Measurements from ENCODE around the gene BMP8B.
"Not testable (repeated sequence)": the region's sequence is repeated elsewhere in the genome, so short reads cannot be mapped to it uniquely, and the experiment has no call there.

BMP8B gene

DNA sequence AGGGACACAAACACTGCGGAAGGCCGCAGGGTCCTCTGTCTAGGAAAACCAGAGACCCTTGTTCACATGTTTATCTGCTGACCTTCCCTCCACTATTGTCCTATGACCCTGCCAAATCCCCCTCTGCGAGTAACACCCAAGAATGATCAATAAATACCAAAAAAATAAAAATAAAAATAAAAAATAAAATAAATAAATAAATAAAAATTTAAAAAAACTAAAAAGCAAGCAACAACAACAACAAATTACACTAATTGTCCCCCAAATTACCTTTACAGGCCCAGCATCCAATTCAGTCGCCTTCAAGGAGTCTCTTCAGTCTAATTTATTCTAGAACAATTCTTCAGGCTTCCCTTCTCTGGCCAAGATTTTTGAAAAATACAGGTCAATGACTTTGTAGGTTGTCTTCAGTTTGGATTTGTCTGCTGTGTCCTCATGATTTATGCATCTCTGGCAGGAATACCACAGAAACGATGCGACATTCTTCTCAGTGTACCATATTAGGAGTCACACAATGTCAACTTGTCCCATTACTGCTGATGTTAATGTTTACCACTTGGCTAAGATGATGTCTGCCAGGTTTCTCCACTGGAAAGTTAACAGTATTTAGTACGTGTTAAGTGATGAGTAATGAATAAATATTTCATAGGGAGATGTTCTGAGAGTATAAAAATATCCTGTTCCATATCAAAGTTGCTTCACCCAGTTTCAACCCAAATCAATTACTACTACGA, 20.3 kb upstream of the BMP8B start:
- no peak for DNase-seq

- DNase-seq, result no peak
Observed at GRCh38 chr1:39805385-39805784, 16.7 kb upstream of the BMP8B start.

DNA sequence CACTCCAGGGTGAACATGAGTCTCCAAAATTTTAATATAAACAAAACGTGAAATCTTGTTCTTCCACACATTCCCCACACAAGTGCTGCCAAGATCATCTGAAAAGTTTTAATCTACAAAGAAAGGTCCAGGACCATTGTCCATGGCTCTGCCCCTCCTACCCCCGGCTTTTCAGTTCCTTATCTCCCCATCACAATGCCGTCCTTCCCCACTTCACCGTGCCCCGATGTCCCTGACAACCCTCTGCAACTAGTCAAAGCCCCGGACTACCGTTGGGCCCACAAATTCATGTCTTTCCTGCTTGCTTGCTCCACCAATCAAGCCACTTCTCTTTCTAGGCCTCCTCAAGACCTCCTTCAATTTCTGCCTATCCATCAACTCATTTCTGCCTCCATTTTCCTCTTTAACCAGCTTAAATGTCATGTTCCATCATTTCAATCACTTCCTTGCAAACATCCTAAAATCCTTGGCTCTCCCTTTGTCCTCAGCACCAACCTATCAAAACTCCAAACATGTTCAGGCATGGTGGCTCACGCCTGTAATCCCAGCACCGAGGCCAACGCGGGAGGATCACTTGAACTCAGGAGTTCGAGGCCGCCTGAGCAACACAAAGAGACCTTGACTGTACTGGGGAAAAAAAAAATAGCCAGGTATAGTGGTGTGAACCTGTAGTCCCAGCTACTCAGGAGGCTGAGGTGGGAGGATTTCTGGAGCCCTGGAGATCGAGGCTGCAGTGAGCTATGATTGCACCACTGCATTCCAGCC, 14.0 kb upstream of the BMP8B start:
- DNase-seq, result no peak

DNA sequence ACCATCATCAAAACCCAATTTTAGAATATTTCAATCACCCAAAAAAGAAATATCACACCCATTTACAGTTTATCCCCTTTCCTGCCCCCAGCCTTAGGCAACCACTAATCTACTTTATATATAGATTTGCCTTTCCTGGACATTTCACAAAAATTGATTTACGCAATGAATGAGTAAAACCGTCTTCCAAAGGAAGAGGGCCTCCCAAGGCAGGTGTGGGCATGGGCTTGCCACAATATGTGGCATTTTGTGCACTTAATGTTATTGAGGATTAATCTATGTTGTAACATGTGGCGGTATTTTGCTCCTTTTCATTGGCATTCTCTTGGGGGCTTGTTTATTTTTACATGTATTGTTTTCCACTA, 11.8 kb upstream of the BMP8B start:
- DNase-seq, result no peak

DNA sequence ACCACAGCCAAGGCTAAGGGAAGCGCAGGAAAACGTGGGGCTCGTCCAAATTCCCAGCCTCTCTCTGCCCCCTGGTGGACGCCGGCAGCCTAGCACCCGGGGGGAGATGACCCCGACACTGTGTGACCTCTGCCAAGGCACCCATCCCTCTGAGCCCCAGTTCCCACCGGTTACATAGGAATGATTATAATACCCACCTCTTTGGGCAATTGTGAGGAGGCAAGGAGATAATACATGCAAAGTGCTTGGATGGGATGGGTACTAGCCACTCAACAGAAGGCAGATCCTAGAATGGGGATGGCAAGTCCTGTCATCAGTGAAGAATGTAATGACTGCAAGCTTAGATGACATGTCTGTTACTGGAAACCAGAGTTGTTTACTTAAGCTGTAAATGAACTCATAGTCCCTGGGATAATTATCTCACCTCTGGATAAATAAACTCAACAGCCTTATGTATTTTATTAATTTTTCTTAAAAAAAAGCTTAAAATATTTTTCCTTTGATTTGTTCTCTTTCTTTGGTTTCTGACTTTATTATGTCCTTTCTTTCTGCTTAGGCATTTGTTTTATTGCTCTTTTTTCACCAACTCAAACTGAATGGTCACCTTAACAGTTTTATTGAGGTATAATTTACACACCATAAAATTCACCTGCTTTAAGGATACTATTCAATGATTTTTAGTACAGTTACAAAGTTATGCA, 11.3 kb upstream of the BMP8B start:
- DNase-seq, result peak; percentile 92

DNA sequence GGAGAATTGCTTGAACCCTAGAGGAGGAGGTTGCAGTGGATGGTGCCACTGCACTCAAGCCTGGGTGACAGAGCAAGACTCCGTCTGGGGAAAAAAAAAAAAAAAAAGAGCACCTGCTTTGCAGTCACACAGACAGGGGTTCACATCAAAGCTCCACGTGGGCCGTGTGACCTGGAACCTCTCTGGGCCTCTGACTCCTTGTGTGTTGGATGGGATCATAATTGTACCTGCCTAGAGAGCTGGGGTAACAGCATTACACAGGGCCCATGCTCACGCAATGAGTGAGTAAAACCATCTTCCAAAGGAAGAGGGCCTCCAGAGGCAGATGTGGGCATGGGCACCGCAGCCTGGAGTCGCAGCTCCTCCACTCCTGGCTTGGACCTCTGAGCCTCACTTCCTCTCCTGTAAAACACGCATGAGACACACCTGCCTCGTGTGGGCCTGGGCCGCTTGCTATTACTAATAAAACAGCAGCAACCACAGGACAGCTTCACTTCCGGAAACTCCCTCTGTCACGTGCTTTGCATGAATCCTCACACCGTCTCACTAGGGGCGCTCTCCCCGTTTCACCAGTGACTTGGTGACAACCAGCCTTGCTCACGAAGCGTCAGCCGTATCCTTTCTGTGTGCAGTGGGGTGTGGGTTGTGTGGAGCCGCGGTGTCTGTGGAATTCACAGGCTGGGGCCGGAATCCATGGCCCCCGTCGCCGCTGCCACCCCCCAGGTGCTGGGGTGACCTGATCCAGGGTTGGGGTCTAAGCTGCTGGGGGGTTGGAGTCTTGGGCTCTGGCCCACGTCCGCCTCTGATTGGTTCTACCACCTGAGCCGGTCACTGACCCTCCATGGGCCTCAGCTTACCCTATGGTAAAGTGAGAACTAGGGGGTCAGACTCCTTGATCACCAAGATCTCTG, 10.4 kb upstream of the BMP8B start:
- DNase-seq, result peak; percentile 47

- DNase-seq, result no peak
Observed at GRCh38 chr1:39795651-39796050, 7.0 kb upstream of the BMP8B start.

DNA sequence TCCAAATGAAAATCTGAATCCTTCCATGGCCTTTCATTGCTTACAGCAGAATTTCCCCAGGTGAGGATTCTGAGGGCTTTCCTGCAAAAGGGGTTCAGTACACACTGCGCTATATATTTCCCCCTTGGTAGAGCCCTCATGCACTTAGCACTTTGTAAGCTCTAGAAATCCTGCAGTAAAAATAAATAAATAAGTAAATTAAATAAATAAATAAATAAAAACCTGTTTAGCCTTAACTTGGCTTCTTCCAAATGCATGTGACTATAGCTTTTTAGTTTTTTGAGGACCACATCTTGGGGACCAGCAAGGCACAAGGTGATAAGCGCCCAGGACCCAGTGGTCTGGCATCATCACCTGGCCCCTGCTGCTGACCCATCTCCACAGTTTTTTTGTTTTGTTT, 3.2 kb upstream of the BMP8B start:
- no peak for DNase-seq

DNA sequence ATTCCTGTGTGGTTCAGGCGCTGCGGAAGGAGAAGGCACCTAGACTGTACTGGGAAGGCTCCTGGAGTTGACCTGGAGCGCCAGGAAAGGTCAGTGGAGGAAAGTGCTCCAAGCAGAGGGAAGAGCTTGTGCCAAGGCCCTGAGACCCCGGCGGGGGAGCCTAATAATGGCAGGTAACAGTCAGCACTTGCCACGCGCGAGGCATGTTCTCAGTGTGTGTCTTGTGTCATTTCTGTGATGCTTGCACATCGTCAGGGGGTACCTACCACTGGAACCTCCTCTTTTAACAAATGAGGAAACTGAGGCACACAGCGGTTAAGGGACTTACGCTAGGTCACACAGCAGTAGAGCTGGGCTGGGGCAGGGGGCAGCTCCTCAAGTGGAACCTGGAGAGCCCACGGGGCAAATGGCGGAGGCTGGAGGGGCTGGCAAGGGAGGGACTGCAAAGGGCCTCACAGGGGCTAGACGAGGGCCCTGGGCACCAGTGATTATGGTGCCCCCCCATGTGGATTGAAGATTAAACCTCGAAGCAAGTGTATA, 976 bp upstream of the BMP8B start:
- no peak for DNase-seq

DNA sequence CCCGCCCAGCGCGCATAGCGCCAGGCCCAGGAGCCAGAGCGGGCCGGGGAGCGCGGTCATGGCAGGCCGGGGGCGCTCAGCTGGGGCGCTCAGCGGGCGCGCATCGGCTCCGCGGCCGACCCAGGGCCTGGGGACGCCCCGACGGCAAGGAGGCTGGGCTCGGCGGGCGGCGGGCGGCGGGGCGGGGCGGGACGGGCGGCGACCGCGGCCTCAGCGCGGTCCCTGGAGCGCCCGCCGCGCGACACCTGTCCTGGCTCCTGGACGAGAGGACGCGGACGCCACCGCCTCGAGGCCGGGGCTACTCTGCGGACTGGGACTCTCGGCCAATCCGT, 273 bp downstream of the BMP8B start:
- DNase-seq, result no peak

- not testable (repeated sequence) for DNase-seq
Observed at GRCh38 chr1:39787964-39788363, 701 bp downstream of the BMP8B start.

GRCh38 chr1:39787468-39787867, 1.2 kb downstream of the BMP8B start:
- DNase-seq, result no peak

DNA sequence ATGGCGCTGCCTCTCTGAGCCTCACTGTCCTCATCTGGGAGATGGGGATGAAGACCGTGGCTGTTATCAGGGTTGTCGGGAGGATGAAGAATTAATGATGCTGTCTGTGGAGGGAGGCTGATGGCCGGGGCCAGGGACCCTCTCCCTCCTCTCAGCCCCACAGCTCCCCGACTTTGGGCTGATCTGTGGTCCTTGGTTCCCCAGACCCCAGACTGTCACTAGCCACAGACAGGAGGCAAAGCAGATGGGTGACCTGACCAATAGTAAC, 1.6 kb downstream of the BMP8B start:
- DNase-seq, result not testable (repeated sequence)

DNA sequence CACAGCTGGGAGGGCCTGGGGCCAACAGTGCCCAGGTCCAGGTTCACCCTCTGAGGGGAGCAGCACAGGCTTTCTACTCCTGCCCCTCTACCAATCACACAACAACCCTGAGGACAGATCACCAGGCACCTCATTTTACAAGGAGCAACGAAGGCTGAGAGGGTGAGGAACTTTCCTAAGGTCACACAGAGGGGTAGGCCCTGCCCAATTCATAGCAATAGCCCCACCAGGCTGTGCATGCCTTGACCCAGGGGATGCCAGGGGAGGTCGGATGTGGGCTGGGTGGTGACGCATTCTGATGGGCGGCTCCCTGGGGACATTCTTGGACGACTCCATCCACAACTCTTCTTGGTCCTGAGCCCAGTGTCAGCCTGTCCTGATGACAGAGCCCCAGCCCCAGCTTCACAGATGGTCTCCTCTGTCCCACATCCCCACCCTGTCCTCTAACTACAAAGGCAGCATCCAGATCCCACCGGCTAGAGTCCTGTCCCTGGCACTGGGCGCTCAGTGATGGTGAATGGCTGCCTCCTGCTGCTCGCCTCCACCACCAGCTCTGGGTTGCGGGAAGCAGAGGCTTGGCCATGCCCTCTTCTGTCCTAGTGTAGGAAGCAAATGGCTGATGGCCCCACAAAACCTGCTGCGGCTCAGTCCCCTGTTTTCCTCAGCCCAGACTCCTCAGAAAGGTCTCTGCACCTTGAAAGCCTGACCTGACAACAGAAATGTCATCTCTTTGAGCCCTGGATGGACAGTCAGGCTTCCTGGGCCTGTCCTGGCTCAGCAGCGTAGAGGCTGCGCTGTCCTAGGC, 2.2 kb downstream of the BMP8B start:
- not testable (repeated sequence) for DNase-seq

GRCh38 chr1:39782685-39783084, 6.0 kb downstream of the BMP8B start:
- DNase-seq, result not testable (repeated sequence)

GRCh38 chr1:39782103-39782502, 6.6 kb downstream of the BMP8B start:
- DNase-seq, result no peak

DNA sequence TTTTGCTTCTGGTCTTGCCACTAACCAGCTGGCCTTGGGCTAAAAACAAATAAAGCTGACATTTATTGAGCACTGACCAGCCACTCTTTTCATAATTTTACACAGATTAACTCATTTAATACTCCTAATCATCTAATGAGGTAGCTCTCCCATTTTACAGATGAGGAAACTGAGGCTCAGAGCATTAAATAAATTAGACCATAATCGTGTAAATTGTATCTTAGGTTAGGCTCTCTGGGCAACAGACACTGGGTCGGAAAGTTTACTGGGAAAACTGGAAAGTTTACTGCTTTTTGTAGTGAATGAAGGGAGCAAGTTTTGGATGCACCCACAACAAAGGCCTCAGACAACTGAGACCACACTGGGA, 7.3 kb downstream of the BMP8B start:
- DNase-seq, result no peak

- DNase-seq, result no peak
Observed at GRCh38 chr1:39779821-39780220, 8.8 kb downstream of the BMP8B start.

- no peak for DNase-seq
Observed at GRCh38 chr1:39779137-39779536, 9.5 kb downstream of the BMP8B start.

DNA sequence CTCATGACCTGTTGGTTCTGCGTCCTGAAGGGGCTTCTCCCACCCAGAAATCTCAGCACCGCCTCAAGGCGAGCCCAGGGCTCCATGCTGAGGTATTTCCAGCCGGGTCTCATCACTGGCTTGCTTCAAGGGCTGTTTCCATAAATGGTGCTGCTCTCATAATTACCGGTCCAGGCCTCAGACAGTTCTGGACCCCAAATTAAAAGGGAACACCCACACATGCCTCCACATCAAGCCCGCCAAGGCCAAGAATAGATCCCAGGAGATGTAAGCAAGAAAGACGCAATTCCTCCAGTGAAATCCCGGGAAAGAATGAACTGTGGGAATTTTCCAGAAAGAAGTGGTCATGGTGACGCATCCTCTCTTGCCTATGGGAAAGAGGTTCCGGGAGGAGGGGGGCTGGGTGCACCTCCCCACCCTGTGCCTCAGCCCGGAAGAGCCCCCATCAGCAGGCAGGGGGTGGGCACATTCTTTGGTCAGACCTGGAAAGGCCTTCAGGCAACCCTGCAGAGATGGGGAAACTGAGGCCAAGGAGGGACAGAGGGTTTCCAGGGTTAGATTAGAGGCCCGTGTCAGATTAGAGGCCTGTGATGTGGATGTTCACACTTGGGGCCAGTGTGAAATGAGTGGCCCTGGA, 10.1 kb downstream of the BMP8B start:
- not testable (repeated sequence) for DNase-seq

DNA sequence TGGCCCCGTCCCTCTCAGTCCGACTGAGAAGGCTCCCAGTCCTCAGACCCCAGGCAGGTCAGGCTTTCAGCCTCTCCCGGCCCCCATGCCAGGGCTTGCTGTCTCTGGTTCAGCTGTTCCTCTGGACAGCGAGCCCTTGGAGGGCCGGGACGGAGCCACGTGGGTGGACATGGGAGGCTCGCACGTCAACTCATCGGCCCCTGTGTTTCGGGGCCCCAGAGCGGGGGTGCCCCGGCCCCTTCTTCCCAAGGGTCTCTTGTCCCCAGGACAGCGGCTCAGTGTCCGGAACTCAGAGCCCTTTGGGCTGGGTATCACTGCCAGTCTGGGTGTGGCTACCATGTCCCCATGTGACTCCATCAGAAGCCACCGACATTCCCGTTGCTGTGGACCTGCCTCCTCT, 10.8 kb downstream of the BMP8B start:
- DNase-seq, result not testable (repeated sequence)

GRCh38 chr1:39777306-39777705, 11.4 kb downstream of the BMP8B start:
- no peak for DNase-seq
